Brain pericyte (primary cell): ENCODE data around the gene ZC3HAV1.

ENCODE experiments used
- DNase-seq: peaks from one replicate; pipeline ENCODE4 v3.0.0-alpha.2; 2012; ENCODE audit warnings: low read depth, low spot score

Gene ZC3HAV1

DNA sequence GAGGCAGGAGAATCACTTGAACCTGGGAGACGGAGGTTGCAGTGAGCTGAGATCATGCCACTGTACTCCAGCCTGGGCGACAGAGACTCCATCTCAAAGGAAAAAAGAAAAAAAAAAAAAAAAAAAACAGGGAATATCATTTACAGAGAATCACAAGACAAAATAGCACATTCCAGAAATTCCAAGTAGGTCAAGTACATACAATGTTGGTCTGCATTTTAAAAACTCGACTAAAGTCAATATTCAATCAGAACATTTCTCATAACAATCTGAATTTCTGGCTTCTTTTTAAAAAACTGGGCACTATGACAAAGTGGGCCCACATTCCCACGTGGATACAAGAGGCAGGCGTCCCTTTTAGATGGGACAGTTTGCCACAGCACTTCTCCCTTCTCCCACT lies 86.4 kb downstream of the ZC3HAV1 start:
- DNase-seq, result no peak

DNA sequence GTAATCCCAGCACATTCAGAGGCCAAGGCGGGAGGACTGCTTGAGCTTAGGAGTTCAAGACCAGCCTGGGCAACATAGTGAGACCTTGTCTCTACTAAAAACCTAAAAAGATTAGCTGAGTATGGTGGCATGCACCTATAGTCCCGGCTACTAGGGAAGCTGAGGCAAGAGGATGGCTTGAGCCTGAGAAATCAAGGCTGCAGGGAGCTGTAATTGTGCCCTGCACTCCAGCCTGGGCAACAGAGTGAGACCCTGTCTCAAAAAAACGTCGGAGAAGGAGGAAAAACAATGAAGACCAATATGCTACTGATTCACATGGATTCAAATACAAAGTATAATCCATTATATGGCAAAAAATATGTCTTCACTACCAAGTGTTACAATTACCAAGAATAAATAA lies 87.2 kb downstream of the ZC3HAV1 start:
- no peak for DNase-seq

DNA sequence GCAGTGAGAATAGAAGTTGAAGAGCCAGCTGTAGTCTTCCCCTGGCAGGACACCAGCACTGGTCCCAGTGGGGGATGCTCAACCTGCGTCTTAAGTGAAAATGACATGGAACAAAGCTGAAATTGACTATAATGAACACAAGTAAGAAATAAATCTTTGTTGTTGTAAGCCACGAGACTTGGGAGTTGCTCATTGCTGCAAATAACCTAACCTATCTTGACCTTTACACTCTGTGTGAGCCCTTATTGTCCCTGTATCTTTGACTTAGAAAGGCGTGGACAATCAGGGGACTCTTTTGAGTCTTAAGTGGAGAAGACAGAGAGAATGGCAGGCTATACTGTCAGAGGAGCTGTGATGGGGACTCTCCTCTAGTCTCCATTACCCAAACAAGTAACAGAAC lies 90.6 kb downstream of the ZC3HAV1 start:
- DNase-seq, result no peak

DNA sequence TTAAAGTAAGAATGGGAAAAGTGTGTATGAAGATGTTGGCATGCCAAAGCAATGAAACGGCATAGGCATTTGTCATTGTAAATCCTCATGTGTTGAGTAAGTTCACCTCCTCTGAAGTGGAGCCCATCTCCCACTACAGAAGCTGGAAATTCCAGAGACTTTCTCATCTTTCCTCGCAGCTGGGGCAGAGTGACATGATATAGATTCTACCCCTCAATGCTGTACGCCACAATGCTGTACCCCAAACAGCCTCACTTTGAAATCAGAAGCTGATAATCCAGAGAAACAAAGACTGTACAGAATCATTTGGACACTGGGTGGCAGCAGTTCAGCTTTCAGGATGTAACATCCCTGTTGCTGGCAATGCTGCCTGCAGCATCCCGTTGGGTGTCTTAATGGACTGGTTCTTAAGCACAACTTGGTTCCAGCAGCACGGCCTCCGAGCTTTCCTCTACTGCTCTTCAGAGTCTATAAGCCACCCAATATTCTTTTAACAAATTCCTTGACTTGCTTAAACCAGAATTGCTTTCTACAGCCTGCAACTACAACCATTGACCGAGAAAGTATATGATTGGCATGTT lies 92.5 kb downstream of the ZC3HAV1 start:
- DNase-seq, result peak; percentile 21

DNA sequence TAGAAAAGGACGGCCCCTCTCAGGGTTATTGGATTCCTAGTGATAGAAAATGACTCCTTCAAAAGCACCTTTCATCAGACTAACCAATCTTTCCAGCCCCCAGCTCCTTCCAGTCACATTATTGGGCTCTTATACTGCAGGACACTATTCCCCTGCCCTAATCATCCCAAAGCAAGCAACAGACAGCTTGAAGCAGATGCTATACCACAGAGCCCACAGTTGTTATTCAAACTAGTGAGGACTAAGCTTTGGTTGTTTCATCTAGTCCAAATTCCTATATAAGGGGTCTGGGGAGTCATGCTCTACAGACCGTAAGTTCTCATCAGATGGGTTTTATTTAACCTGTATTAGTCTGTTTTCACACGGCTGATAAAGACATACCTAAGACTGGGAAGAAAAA lies 98.1 kb downstream of the ZC3HAV1 start:
- DNase-seq, result no peak

DNA sequence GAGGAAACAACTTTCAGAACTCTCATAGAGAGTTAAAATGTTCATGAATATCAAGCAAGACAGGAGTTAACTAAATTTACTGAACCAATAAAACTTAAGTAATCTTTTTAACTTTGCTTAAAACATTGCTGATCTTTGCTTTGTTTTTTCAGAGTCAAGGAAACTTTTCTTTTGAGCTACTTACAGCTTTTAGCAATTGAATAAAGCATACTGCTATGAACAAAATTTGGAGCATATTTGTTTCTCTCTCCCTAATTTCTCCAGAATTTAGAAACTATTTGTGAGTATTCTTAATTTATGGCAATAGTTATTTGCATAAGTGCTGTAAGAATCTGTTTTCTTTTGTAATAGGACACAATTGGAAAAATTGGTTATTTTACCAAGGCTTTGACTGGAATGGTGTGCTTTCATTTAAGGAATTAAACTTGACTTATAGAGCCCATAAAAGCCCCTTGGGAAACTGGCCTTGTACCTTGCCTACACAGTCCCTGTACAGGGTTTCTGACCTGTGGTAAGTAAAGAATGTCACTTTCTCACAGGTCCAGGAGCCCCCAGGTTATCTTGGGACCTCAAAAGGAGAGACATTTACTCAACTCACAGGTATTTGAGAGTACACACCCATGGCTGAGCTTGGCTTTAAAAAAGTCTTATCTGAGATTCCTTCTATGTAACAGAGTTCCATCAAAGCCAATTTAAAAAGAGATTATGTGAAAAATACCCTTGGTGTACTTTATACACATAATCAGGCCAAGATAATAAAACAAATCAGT lies 105.0 kb downstream of the ZC3HAV1 start:
- no peak for DNase-seq

DNA sequence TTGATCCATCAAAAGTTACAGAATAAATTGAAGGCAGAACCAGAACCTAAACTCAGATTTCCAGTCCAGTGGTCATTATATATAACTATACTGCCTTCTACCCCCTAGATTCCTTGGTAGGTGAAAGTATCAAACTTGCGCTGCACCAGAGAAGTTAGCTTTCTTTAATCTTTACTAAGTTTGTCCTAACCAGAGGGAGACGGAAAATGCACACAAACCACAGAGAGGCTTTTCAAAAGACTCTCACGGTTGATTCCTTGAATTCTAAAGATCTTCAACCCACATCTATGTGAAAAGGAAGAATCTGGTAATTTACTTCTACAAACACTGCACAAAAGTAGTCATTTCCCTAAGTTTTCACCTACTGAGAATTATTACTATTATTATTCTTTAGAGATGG lies 110.1 kb downstream of the ZC3HAV1 start:
- no peak for DNase-seq
